Articular chondrocyte of knee joint (primary cell): ENCODE results near the gene SPANXN3. TPM values are rescaled to one million over a fixed set of nuclear protein-coding genes. Genes with fewer than 3 reads are reported as not detected.

Source experiments
- total RNA-seq: library from RNA; depleted of rRNA; stranded (reverse); fragments of >200 nt; gene quantifications from 2 replicates; pipeline ENCODE4 v1.2.3, GENCODE V29; 2012

Gene SPANXN3
- not detected in 2 replicates for total RNA-seq

GRCh38 chrX:143517375-143517774 is at the start of gene SPANXN3:
Gene SPANXN3, minus strand, starts transcription at chrX:143517475. Its CDS starts 84 bp downstream, at chrX:143517391.

Other genes starting within 250 kb of the SPANXN3 start
- under 0.01 and 0.11 TPM in 2 replicates for gene SLITRK4, start 118.6 kb upstream of the SPANXN3 start, total RNA-seq
- not detected in 2 replicates for gene SPANXN2, start 203.3 kb upstream of the SPANXN3 start, total RNA-seq